G401.6 (cell line): ENCODE data around the gene LATS2.
A peak's percentile ranks its signal among the peaks of the same experiment; 100 is the strongest.

ENCODE experiments used
- FAIRE-seq: peaks from 2 replicates; lab custom pipeline; 2012; peaks lifted over from hg19 to GRCh38; lab: Jason Lieb, UNC

LATS2 gene

GRCh38 chr13:21061029-21061763 lies at the start of gene LATS2:
Gene LATS2, minus strand, starts transcription at chr13:21061586. Its CDS starts 15,560 bp downstream, at chr13:21046026.
- no peak for FAIRE-seq

- no peak for FAIRE-seq
Measured at GRCh38 chr13:21109168-21109567, 47.8 kb upstream of the LATS2 start.

GRCh38 chr13:21106089-21106488 lies 44.7 kb upstream of the LATS2 start:
- no peak for FAIRE-seq

- no peak for FAIRE-seq
Measured at GRCh38 chr13:21104199-21105019, 43.0 kb upstream of the LATS2 start.

DNA sequence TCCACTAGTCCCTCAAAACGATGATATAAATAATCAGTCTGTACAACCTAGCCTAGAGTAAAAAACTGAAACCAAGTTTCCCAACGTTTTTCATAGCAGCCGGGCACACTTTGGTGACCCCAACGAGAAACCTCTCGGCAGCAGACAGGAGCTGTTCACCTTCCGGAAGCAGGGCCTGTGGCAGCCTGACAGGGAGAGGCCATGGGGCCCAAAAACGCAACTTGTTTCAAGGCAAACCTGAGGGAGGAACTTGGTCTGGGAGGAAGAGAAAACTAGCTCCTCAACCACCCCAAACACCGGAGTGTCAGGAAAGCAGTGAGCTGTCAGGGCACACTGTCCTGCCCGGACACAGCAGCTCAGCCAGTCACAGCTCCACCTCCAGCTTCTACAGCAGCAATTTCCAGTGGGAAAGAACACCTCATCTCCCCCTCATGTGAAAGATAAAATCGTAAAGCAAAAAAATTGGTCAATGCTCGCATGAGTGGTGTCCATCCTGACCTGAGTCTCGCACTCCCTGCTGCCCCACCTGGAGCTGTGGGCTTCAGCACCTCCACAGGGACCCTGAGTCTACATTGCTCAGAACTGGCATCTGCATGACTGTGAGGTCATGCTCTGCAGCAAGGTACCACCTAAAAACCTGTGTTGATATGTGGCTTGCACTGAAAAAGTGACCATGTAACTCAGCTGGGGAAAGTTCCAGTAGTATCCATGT lies 40.6 kb upstream of the LATS2 start:
- FAIRE-seq = no peak

- FAIRE-seq = no peak
Measured at GRCh38 chr13:21100994-21101757, 39.8 kb upstream of the LATS2 start.

- no peak for FAIRE-seq
Measured at GRCh38 chr13:21100211-21100610, 38.8 kb upstream of the LATS2 start.

- FAIRE-seq = no peak
Measured at GRCh38 chr13:21095311-21095710, 33.9 kb upstream of the LATS2 start.

- no peak for FAIRE-seq
Measured at GRCh38 chr13:21089830-21090229, 28.4 kb upstream of the LATS2 start.

DNA sequence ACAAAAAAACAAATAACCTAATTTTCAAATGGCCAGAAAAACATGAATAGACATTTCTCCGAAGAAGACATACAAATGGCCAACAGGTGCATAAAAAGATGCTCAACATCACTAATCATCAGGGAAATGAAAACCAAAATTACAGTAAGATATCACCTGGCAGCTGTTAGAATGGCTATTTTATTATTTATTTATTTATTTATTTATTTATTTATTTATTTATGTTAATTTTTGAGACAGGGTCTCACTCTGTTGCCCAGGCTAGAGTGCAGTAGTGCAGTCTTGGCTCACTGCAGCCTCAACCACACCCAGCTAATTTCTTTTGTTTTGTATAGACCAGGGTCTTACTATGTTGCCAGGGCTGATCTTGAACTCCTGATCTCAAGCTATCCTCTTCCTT lies 27.1 kb upstream of the LATS2 start:
- FAIRE-seq = no peak

- no peak for FAIRE-seq
Measured at GRCh38 chr13:21086929-21087328, 25.5 kb upstream of the LATS2 start.

GRCh38 chr13:21081926-21082325 lies 20.5 kb upstream of the LATS2 start:
- no peak for FAIRE-seq

GRCh38 chr13:21080593-21080891 lies 19.2 kb upstream of the LATS2 start:
- FAIRE-seq = no peak

- peak; percentile 40 for FAIRE-seq
Measured at GRCh38 chr13:21079761-21080592, 18.6 kb upstream of the LATS2 start.

DNA sequence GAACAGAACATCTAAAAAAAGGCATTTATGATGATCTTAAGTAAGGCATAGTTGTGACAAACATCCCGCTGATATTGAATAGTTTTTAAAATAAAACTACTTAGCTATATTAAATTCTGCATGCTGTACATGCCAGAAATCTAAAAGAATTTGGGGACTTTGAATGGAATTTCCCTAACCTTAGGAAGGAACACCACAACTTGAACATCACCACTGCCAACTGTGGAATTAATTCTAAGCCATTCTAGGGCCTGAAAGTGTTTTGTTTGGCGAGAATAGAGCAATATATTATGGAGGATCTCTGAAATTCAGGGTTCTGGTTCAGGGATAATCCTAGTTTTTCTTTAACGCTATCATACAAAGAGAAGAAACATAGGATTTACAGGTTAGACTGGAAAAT lies 17.8 kb upstream of the LATS2 start:
- FAIRE-seq = peak; percentile 44

GRCh38 chr13:21078501-21078900 lies 17.1 kb upstream of the LATS2 start:
- FAIRE-seq = no peak

GRCh38 chr13:21077788-21078353 lies 16.5 kb upstream of the LATS2 start:
- FAIRE-seq = no peak

- FAIRE-seq = no peak
Measured at GRCh38 chr13:21077076-21077787, 15.8 kb upstream of the LATS2 start.

- no peak for FAIRE-seq
Measured at GRCh38 chr13:21076253-21076652, 14.9 kb upstream of the LATS2 start.
